Renal cortical epithelial cell (primary cell): ENCODE data around the gene CEP57. TPM values are rescaled to one million over a fixed set of nuclear protein-coding genes. Genes with fewer than 3 reads are reported as not detected.

Source experiments
- DNase-seq: peaks from one replicate; pipeline ENCODE4 v3.0.0-alpha.2; 2011; ENCODE audit warnings: low read depth
- total RNA-seq: library from RNA; depleted of rRNA; stranded (reverse); fragments of >200 nt; gene quantifications from 2 replicates; pipeline ENCODE4 v1.2.3, GENCODE V29; 2014

CEP57 gene
- total RNA-seq, result 40.8 and 45.8 TPM in 2 replicates

DNA sequence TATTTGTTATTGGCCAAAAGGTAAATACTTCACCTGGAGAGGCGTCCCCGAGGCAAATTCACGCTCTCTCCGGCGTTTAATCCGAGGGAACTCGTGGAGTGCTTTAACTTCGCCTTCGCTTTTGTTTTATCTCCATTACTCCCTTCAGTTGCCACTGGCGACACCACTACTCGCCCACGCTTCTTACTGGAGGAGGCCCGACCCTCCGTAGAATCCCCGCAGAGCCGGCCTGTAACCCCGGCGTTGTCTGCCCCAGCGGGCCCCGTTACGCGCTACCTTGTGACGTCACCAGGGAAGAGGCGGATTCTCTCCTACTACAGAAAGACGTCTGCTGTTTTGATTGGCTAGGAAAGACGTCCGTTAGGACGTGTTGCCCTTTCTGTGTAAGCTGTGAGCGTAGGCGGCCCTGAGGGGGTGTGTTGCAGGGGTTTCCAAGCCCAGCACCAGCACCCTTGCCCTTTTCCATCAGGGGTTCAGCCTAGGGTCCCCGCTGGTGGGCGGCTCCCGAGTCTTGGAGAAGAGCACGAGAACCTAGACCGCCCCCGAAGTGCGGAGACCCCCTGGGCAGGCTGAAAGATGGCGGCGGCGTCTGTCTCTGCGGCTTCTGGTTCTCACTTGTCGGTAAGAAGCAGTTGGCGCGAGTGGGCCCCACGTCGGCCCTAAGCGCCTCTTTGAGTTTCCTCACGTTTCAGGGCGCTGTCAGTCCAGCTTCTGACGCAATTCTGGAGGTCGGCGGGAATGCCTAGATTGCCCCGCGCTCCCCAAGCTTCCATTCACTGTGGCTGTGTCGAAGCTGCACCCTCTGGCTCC is at the start of gene CEP57:
Gene CEP57, plus strand, starts transcription at position 376 of the 810 bp plus-strand sequence. Its CDS starts 201 bp downstream, at position 577.
- DNase-seq, result peak; percentile 97

DNA sequence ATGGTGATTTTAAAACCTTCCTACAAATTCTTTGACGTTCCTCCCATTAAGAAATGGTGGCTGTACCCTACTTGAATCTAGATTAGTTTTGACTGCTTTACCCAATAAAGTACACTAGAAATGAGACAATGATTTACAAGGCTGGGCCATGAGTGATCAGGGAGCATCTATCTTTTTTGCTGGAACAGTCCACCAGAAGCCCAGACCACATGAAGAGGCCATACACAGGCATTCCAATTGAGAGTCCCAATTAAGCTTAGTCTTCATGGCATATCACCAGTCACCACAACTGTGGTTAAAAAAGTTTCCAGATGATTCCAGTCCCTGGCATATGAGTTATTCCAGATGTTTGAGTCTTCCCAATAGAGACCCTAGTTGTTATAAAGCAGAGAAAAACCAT is 40.2 kb upstream of the CEP57 start:
- DNase-seq, result no peak

- DNase-seq, result no peak
Observed at GRCh38 chr11:95751515-95751914, 38.8 kb upstream of the CEP57 start.

DNA sequence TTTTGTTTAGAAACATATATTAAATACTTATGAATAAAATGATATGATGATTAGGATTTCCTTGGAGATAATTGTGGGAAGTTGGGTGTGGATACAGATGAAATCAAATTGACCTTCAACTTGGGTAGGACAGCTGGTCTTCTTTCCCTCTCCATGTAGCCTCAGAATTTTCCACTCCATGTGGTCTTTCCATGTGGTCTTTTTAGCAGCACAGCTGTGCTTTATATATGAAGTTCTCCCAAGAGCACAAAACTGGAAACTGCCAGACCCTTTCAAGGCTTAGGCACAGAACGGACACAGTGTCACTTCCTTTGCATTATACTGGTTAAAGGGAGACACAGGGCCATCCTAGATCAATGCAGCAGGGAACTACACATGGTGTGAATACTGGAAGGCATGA is 29.4 kb upstream of the CEP57 start:
- no peak for DNase-seq

DNA sequence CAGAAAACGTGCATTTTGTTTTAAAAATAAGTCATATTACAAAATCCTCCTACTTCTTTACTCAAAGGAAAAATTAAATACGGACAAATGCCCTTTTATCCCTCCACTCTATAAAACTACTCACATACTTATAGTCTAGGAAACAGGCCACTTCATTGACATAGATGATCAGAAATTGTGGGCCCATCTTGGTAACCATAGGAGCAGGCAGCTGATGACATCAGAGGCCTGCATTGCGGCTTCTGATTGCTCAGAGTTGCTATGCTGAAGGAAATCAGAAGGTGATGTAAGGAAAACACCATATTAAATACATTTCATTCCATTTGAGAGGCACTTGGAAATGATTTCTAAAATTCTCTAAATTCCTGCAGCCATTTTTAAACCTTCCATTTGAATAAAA is 27.8 kb upstream of the CEP57 start:
- DNase-seq, result no peak

GRCh38 chr11:95764267-95764898 is 25.9 kb upstream of the CEP57 start:
- DNase-seq, result peak; percentile 65

DNA sequence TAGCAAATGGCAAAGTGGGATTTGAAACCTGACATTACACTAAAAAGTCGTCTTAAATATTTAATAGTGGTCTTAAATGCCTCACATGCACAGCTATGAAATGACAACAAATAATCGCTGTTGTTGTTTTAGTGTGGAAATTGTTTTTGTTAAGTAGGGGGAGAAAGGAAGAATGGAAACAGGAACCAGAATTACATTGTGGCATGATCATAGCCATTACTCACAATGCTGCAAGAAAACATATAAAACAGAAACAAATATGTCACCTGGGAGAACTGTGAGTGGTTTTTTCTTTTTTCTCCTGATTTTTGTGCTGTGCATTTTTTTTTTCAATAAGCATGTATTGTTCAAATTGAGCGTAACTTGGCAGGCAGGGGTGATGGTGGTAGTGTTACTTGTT is 23.6 kb upstream of the CEP57 start:
- DNase-seq, result no peak

- DNase-seq, result peak; percentile 85
Observed at GRCh38 chr11:95767498-95767897, 22.8 kb upstream of the CEP57 start.

- DNase-seq, result no peak
Observed at GRCh38 chr11:95768521-95768920, 21.8 kb upstream of the CEP57 start.

DNA sequence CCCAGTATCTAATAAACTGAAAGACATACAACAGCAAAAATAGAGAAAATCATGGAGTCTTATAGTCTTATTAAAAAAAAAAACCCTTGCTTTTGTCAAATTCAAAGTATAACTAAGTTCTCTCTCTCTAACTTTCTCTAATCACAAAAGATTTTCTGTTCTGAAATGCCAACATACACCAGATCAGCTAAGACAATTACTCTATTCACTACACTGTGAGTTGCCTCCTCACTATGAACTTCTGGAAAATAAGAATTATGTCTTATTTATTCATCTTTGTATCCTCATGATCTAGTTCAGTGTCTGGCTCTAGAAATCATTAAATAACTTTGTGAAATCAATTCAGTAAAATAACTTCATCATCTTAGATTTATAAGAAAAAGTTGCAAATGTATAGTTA is 13.4 kb upstream of the CEP57 start:
- no peak for DNase-seq

- no peak for DNase-seq
Observed at GRCh38 chr11:95778699-95779098, 11.6 kb upstream of the CEP57 start.

GRCh38 chr11:95780544-95780943 is 9.8 kb upstream of the CEP57 start:
- DNase-seq, result no peak

DNA sequence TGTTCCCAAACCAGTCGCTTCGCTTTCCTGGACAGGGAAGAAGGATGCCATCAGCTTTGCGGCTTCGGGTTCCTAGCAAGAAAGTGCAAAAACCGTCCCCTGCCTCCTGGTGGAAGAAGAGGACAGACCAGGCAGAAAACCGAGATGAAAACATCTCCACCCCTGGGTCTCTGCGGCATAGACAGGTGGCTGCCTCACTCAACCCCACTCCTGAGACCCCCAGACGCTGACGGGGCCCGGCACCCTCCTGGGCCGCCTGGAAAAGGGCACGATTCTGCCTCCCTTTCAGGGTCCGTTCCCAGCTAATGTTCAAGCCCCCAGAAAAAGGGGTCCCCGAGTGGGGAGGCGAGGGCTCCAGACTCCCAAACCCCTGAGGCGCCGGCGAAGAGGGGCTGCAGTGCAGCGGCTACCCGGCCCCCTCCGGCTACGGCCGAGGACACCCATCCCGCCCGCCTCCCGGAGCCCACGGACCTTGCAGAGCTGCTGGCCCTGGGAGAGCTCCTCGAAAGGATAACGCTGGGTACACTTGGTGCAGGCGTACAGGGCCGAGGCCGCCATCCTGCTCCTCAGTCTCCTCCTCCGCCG is 1.3 kb upstream of the CEP57 start:
- DNase-seq, result peak; percentile 35

DNA sequence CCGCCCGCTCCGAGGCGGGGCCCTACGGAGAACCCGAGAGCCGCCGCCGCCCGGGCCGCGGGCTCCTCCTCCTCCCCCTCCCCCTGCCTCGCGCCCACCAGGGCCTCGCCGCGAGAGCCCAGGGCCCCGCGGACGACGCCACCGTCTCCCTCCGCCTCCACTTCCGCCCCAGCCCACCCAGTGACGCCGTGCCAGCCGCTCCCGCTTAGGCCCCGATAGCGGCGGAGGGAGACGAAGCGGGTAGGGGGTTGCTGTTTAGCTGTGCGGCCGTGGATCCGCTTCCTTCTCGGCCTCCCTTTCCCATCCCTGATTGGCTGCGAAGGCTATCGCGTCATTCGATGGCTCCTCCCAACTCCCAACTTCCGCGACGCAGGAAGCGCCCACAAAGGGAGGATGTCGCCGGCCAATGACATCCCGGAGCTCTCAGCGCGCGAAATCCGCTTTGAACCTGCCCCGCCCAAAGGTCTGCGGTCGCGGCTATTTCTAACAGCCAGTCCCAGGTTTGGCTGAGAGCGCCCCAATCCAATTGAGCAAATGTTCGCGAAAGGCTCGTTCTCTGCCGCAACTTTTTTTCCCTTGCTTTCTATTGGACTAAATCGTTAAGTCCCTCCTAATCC is 684 bp upstream of the CEP57 start, which contains the start of gene FAM76B:
Gene FAM76B, minus strand, starts transcription at position 277 of the 617 bp plus-strand sequence. CDS start 304 bp downstream, outside the sequence.
- DNase-seq, result peak; percentile 97

DNA sequence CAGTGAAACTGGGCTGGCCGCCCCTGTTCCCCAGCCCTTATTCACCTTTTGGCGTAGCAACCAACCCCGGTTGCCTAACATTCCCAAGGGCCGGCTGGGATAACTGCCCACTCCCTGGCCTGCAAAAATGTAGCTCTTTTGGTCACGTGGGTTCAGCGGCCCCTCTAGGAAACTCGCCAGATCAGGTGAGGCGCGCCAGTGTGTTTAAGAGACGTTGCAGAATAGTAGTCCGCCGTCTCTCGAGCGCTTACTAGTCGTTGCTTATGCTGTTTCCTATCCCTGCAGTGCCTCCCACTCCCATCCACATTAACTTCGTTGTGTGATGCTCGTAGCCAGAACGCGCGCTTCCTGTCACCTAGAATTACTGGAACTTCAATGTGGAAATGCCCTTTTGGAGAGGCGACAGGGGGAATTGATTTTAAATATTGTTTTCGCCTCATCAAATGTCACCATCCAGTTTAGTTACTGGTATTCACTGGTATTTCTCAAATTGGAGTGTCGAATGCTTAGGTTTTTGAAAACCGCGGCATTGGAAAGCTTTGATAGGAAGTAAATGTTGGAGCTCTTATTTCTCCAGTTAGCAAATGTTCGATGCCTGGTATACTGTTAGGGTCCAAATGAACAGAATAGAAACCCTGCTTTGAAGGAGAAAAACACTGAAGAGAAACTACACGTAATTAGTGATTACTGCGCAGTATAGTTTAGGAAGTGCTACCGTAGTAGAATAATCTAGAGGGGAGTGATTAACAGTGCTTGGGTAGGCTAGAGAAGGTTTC is 823 bp downstream of the CEP57 start:
- peak; percentile 65 for DNase-seq

GRCh38 chr11:95791709-95792033 is 1.4 kb downstream of the CEP57 start:
- DNase-seq, result no peak

DNA sequence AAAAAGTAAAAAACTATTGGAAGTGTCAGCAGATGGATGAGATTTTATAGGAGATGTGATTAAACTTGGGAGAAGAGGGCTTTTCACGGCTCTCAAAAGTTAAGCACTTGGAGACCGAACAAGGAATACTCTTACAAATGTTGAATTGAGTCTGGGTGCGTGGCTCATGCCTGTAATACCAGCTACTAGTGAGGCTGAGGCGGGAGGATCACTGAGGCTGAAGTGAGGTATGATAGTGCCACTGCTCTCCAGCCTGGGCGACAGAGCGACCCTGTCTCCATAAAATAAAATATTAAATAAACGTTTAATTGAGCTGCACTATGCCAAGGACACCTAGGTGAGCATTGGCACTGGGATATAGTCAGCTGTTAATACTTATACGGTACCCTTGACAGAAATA is 1.9 kb downstream of the CEP57 start:
- no peak for DNase-seq

DNA sequence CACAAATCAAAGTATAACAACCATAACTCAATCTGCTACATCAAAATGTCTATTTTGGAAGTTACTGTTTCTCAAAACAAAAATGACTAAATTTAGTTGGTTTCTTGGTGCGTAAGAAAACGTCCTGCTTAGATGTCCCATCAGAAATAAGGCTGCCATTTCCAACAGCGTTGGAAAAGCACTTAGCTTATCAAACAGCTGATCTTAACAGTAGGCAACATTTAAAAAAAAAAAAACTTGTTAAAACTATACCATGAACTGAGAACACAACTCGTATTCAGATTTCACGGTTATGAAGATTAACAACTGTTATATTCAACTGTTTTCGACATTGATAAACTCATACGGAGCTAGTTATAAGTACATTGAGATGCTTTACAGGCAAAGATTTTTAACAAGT is 2.4 kb downstream of the CEP57 start:
- DNase-seq, result no peak

DNA sequence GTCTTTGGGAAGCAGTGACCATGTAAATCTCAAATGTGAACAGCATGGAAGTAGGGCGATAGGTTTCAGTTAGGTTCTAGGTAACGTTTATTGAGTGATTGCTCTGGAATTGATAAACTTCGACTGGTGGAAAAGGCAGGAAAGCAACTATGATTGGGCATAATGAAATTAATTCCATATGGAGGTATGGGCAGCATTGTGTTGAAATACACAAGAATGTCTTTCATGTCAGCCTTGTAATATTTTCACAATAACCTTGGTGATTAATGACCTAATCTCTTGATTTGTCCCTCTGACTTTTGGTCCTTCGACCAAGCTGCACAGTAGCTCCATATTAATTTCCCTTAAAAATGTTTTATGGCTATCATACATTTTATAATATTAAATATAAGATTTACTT is 2.8 kb downstream of the CEP57 start:
- DNase-seq, result no peak

DNA sequence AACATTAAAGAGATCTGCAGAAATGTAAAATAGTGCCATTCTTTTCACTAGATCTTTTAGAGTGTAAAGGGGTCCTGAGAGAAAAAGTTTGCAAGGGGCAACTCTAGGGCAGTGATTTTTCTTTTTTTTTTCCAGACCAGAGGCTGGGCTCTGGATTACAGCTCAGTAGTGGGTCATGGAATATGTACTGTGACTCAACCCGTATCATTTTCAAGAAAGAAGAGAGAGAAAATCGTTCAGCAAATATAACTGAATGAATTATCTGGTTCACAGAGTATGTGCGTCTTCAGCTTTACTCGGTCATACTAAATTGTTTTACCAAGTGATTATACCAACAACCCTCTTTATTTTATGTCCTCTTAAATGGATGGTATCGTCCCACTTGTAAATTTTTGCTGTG is 3.8 kb downstream of the CEP57 start:
- no peak for DNase-seq

GRCh38 chr11:95795627-95796295 is 5.5 kb downstream of the CEP57 start:
- DNase-seq, result no peak
